Loucy (cell line): Measurements from ENCODE around the gene FES.

ENCODE experiments used
- EZH2phosphoT487 ChIP-seq: fragments of 200-600 bp; IDR thresholded peaks from 2 replicates; pipeline ENCODE4 v1.6.1; 2018; ENCODE audit warnings: antibody characterized with exemption, mild to moderate bottlenecking, moderate library complexity, borderline replicate concordance
- TF ChIP-seq, protein P1 (sequence below): fragments of 200-600 bp; sonication (generic); conservative IDR thresholded peaks from 2 replicates; pipeline ENCODE4 v1.5.1; 2014; ENCODE audit warnings: mild to moderate bottlenecking, antibody characterized with exemption, low read length

DNA sequence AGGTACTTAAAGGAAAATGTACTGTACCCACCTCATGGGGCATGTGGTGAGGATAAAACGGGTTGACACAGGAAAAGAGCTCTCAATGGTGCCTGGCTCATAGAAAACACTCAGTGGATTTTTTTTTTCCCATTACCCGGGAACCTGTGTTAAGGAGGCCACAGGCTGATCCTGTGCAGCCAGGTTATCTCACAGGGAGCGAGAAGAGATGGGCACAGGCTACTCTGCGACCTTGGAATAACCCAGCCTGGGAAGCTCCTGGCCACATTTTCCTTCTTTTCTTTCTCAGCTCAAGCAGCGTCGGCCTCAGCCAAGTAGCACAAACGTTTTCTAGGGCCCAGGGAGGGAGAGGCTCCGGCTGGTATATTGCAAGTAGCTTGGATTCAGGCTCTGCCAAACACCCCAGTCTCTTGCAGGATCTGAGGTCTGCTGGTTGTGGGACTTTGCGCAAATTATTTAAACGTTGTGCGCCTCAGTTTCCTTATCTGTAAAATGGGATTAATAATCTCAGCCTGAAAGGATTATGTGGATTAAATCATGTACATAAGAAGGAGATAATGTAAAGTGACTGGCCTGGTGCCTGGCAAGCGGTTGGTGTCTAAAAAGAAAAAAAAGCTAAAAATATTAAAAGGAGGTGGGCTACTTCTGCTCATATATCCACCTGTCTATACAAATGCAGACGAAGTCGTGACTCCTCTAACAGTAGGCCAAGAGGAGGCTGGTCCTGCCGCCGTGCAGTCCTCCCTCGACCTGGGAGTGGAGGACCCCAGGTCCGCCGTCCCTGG, 13.8 kb upstream of the FES start:
- TF ChIP-seq, protein P1, sequence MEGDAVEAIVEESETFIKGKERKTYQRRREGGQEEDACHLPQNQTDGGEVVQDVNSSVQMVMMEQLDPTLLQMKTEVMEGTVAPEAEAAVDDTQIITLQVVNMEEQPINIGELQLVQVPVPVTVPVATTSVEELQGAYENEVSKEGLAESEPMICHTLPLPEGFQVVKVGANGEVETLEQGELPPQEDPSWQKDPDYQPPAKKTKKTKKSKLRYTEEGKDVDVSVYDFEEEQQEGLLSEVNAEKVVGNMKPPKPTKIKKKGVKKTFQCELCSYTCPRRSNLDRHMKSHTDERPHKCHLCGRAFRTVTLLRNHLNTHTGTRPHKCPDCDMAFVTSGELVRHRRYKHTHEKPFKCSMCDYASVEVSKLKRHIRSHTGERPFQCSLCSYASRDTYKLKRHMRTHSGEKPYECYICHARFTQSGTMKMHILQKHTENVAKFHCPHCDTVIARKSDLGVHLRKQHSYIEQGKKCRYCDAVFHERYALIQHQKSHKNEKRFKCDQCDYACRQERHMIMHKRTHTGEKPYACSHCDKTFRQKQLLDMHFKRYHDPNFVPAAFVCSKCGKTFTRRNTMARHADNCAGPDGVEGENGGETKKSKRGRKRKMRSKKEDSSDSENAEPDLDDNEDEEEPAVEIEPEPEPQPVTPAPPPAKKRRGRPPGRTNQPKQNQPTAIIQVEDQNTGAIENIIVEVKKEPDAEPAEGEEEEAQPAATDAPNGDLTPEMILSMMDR = no peak
- TF ChIP-seq EZH2phosphoT487 = no peak
